Activated CD4-positive, alpha-beta T cell treated with anti-CD3 and anti-CD28 coated beads for 36 hours (primary cell): ENCODE results near the gene DEXI. TPM values are rescaled to one million over a fixed set of nuclear protein-coding genes. Genes with fewer than 3 reads are reported as not detected.

ENCODE experiments used
- ATAC-seq: fragments of 200-7000 bp; cut with Tn5 transposase; one replicate; pipeline ENCODE4 v1.10.0; 2021; ENCODE audit warnings: mild to moderate bottlenecking, moderate library complexity
- CTCF ChIA-PET: fragments of 350-600 bp; sonication (Branson Sonifier 250); formaldehyde crosslinking; loops from one replicate; lab custom pipeline; 2021; ENCODE audit warnings: antibody characterized with exemption; lab: Charles Lee
- POLR2A ChIA-PET: fragments of 350-600 bp; sonication (Branson Sonifier 250); formaldehyde crosslinking; loops from one replicate; lab custom pipeline; 2021; ENCODE audit warnings: antibody characterized with exemption, inconsistent platforms; lab: Charles Lee
- DNase-seq: peaks from one replicate; pipeline ENCODE4 v3.0.0-alpha.2; 2020
- H3K27ac Mint-ChIP-seq: one replicate; pipeline ENCODE4 v1.8.0; 2021; ENCODE audit warnings: mixed read lengths
- H3K27me3 Mint-ChIP-seq: one replicate; pipeline ENCODE4 v1.8.0; 2021; ENCODE audit warnings: mixed read lengths
- H3K36me3 Mint-ChIP-seq: one replicate; pipeline ENCODE4 v1.8.0; 2021; ENCODE audit warnings: low read depth, mixed read lengths
- H3K4me1 Mint-ChIP-seq: one replicate; pipeline ENCODE4 v1.8.0; 2021; ENCODE audit warnings: mixed read lengths
- H3K4me3 Mint-ChIP-seq: one replicate; pipeline ENCODE4 v1.8.0; 2021; ENCODE audit warnings: mild to moderate bottlenecking, moderate library complexity, mixed read lengths
- H3K9me3 Mint-ChIP-seq: one replicate; pipeline ENCODE4 v1.8.0; 2021; ENCODE audit warnings: low read depth, mixed read lengths
- intact Hi-C, 2 experiments: fragments of 100-400 bp; cut with DNase I in 1 of 2; cut with micrococcal nuclease in 1 of 2; formaldehyde crosslinking; loops; one replicate each; pipeline versions ENCODE4 v1.14.2 to v1.15.1; 2022 to 2024; cut with DNase I, micrococcal nuclease
- total RNA-seq, 2 experiments: library from RNA; stranded (reverse); gene quantifications; one replicate each; pipeline ENCODE4 v1.2.3, GENCODE V29; 2021

Gene DEXI
- total RNA-seq, 2 experiments from 2014 or later, result 33.8 to 34.9 TPM

GRCh38 chr16:10981697-10982216, 39.5 kb upstream of the DEXI start:
- H3K4me1 Mint-ChIP-seq, result peaks cover 41% of the 10 kb centered on the region
- intact Hi-C loops, result no loop called here
- peak; percentile 76 for DNase-seq
- H3K4me3 Mint-ChIP-seq, result peak overlapping the region; percentile 38
- peaks cover 40% of the 10 kb centered on the region for H3K36me3 Mint-ChIP-seq
- ChIA-PET CTCF (interaction anchor here (0.6 to 3.2 kb wide), 5 partner anchors 11 to 152 kb away, joined by 3 to 20 read pairs (median 14); no protein-coding TSS in a partner anchor), POLR2A (interaction anchor here (1.7 kb wide), 1 partner anchor 272 kb away, joined by 4 read pairs; no protein-coding TSS in a partner anchor)
- no peaks in the 10 kb centered on the region for H3K27me3 Mint-ChIP-seq
- peak; percentile 79 for ATAC-seq
- no peaks in the 10 kb centered on the region for H3K9me3 Mint-ChIP-seq
- H3K27ac Mint-ChIP-seq, result peak overlapping the region; percentile 3

DNA sequence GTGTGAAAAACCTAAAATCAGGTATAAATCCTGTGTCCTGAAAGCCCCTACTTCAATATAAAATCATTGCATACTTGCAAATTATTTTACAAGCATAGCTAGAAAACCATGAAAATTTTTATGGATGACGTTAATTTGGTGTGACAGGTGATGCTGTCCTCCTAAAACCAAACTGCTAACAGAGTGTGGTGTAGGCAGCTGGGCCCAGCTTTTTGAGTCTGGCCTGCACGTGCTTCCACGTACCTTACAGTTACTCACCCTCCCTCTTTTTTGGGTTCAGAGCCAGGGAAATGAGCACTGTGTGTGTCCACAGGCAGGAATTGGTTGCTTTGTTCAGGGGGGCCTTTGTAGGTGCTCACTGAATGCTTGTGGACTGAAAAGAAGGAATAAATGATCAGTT, 38.5 kb upstream of the DEXI start:
- POLR2A ChIA-PET, result interaction anchor here (0.8 kb wide), 1 partner anchor 71 kb away, joined by 3 read pairs; no protein-coding TSS in a partner anchor
- Mint-ChIP-seq H3K4me1 (peaks cover 34% of the 10 kb centered on the region), H3K4me3 (peak overlapping the region; percentile 6), H3K9me3 (no peaks in the 10 kb centered on the region), H3K27ac (no peak overlapping the region), H3K36me3 (peaks cover 35% of the 10 kb centered on the region), H3K27me3 (no peaks in the 10 kb centered on the region)
- no peak for DNase-seq
- intact Hi-C loops, result no loop called here
- CTCF ChIA-PET, result interaction anchor here (0.7 to 2.2 kb wide), 10 partner anchors 8 to 679 kb away, joined by 3 to 12 read pairs (median 4); partner anchors contain the start of gene SOCS1
- ATAC-seq, result no peak

GRCh38 chr16:10979717-10980601, 37.7 kb upstream of the DEXI start:
- intact Hi-C loops, result no loop called here
- no peaks in the 10 kb centered on the region for H3K9me3 Mint-ChIP-seq
- H3K36me3 Mint-ChIP-seq, result peaks cover 32% of the 10 kb centered on the region
- no peak overlapping the region for H3K4me3 Mint-ChIP-seq
- ATAC-seq (no peak), DNase-seq (no peak)
- H3K27ac Mint-ChIP-seq, result no peak overlapping the region
- POLR2A ChIA-PET, result interaction anchor here (0.8 to 1.0 kb wide), 2 partner anchors 72 to 276 kb away, joined by 3 read pairs; partner anchors contain the start of gene SOCS1
- CTCF ChIA-PET, result interaction anchor here (0.8 to 2.2 kb wide), 11 partner anchors 7 to 680 kb away, joined by 3 to 12 read pairs (median 4); partner anchors contain the start of gene SOCS1
- H3K4me1 Mint-ChIP-seq, result peaks cover 31% of the 10 kb centered on the region
- H3K27me3 Mint-ChIP-seq, result no peaks in the 10 kb centered on the region

GRCh38 chr16:10978871-10979446, 36.7 kb upstream of the DEXI start:
- H3K36me3 Mint-ChIP-seq, result peaks cover 30% of the 10 kb centered on the region
- H3K27me3 Mint-ChIP-seq, result no peaks in the 10 kb centered on the region
- ATAC-seq, result no peak
- intact Hi-C loops, result no loop called here
- H3K27ac Mint-ChIP-seq, result no peak overlapping the region
- no peak overlapping the region for H3K4me3 Mint-ChIP-seq
- POLR2A ChIA-PET, result interaction anchor here (0.6 kb wide), 1 partner anchor 198 kb away, joined by 4 read pairs; no protein-coding TSS in a partner anchor
- peaks cover 24% of the 10 kb centered on the region for H3K4me1 Mint-ChIP-seq
- no peaks in the 10 kb centered on the region for H3K9me3 Mint-ChIP-seq
- CTCF ChIA-PET, result interaction anchor here (1.2 to 2.2 kb wide), 2 partner anchors 8 to 278 kb away, joined by 3 to 12 read pairs; no protein-coding TSS in a partner anchor
- DNase-seq, result no peak

DNA sequence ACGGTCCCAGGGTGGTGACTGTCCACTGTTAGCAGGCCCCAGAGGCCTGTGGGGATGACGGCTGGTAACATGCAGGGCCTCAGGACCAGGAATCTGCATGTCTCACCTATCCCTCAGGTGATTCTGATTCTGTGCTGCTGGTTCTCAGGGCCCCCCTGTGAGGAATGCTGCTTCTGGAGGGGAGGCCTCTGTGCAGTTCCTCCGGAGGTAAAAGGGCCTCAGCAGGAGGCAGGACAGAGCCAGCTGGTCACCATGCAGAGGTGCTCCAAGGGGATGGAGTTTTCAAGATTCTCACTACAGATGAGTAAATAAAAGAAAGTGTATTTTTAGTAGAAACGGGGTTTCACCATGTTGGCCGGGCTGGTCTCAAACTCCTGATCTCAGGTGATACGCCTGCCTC, 35.9 kb upstream of the DEXI start:
- Mint-ChIP-seq H3K36me3 (peaks cover 30% of the 10 kb centered on the region), H3K27ac (no peak overlapping the region), H3K9me3 (no peaks in the 10 kb centered on the region), H3K27me3 (no peaks in the 10 kb centered on the region), H3K4me3 (no peak overlapping the region), H3K4me1 (peaks cover 20% of the 10 kb centered on the region)
- no peak for ATAC-seq
- CTCF ChIA-PET, result no interaction called here
- POLR2A ChIA-PET, result no interaction called here
- intact Hi-C loops, result no loop called here
- no peak for DNase-seq

- no peaks in the 10 kb centered on the region for H3K9me3 Mint-ChIP-seq
- intact Hi-C loops, result no loop called here
- peaks cover 28% of the 10 kb centered on the region for H3K36me3 Mint-ChIP-seq
- H3K4me3 Mint-ChIP-seq, result no peak overlapping the region
- CTCF ChIA-PET, result interaction anchor here (1.0 to 1.4 kb wide), 2 partner anchors 12 to 219 kb away, joined by 3 to 6 read pairs; no protein-coding TSS in a partner anchor
- peaks cover 27% of the 10 kb centered on the region for H3K4me1 Mint-ChIP-seq
- POLR2A ChIA-PET, result no interaction called here
- no peak overlapping the region for H3K27ac Mint-ChIP-seq
- H3K27me3 Mint-ChIP-seq, result no peaks in the 10 kb centered on the region
- ATAC-seq, result no peak
- DNase-seq, result no peak
These were observed 34.4 kb upstream of the DEXI start for GRCh38 chr16:10976634-10977033.

DNA sequence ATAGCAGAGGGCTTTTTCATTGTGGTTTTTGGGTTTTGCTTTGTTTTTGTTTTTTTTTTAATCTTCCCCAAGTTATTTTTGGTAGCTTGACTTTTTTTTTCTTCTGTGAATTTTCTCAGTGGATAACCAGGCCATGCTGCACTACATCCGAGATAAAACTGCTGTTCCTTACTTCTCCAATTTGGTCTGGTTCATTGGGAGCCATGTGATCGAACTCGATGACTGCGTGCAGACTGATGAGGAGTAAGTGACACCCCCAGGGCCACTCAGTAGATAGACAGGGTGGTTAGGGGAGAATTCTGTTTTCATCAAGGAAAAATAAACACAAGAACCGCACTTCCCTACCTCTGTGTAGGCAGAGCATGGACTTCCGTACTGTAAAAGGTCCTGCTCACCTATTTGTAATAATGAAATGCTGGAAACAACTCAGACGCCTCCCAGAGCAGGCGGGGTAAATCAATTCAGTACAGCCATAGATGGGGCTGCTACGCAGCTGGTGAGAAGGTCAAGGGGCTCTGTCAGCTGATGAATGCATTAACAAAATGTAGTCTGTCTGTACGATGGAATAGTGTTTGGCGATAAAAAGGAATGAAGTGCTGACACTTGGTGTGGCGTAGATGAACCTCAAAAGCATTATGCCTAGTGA, 30.7 kb upstream of the DEXI start:
- Mint-ChIP-seq H3K4me3 (no peak overlapping the region), H3K27me3 (no peaks in the 10 kb centered on the region), H3K9me3 (no peaks in the 10 kb centered on the region), H3K27ac (peak overlapping the region; percentile 67), H3K36me3 (peaks cover 32% of the 10 kb centered on the region), H3K4me1 (peaks cover 38% of the 10 kb centered on the region)
- DNase-seq (no peak), ATAC-seq (peak; percentile 48)
- POLR2A ChIA-PET, result no interaction called here
- CTCF ChIA-PET, result interaction anchor here (0.6 to 2.0 kb wide), 9 partner anchors 8 to 650 kb away, joined by 3 to 8 read pairs (median 3); no protein-coding TSS in a partner anchor
- intact Hi-C loops, result no loop called here

DNA sequence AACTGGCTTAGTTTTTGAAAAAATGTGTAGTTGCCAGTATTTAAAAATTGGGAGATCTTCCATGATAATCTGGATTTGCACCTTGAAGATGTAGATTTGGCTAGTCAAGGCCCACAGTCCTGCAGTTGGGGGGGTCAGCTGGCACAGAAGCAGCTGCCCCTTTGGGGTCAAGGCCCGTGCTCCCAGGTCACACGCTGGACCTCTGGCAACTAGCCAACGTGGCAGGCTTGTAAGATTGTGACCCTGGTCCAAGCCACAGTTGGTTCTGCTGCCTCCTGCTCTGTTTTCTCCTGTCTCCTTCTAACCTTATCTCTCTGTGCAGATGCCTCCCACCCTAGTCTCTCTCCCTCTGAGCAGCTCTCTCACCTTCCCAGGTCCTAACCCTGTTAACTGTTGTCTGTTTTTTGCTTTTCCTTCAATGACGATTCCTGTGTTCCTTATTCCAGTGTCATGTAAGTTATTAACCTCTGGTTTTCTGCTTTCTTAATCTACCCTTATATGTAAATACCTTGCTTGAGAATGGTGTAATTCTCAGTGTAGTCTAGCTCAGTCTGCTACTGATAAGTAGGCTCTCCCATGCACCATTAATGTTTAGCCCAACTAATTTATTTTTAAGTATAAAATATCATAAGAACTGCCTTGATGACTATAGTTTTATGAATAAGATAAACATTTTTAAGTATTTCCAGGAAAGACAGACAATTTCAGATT, 30.0 kb upstream of the DEXI start:
- CTCF ChIA-PET, result interaction anchor here (0.6 to 2.0 kb wide), 16 partner anchors 8 to 1096 kb away, joined by 3 to 8 read pairs (median 4); partner anchors contain the start of gene SOCS1
- intact Hi-C loops, result no loop called here

DNA sequence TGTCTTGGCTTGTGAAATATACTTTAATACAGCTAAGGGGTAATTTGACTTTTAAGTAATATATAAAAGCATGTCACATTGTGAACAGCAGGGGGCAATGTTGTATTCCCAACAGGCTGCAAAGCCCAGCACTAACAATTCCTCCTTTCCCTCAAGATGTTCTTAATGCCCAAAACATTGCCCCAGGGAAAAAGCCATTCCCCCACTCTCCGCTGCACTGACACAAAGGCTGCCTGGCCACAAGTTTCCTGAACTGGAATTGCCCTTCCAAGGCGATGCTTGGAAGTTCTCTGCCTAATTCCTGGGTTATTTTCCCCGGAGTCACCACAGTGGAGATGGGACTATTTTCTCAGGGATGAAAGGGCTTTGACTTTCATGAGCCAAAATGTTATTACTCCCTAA, 29.3 kb upstream of the DEXI start:
- peak; percentile 40 for ATAC-seq
- peaks cover 32% of the 10 kb centered on the region for H3K36me3 Mint-ChIP-seq

More for the DNA sequence above, 30.0 kb upstream of the DEXI start:
- peak overlapping the region; percentile 64 for H3K27ac Mint-ChIP-seq
- ATAC-seq (no peak), DNase-seq (no peak)
- no peak overlapping the region for H3K4me3 Mint-ChIP-seq
- H3K4me1 Mint-ChIP-seq, result peaks cover 31% of the 10 kb centered on the region
- POLR2A ChIA-PET, result interaction anchor here (1.4 kb wide), 1 partner anchor 284 kb away, joined by 9 read pairs; the partner anchor contains the start of gene SOCS1
- H3K27me3 Mint-ChIP-seq, result no peaks in the 10 kb centered on the region
- peaks cover 26% of the 10 kb centered on the region for H3K36me3 Mint-ChIP-seq
- H3K9me3 Mint-ChIP-seq, result no peaks in the 10 kb centered on the region

DNA sequence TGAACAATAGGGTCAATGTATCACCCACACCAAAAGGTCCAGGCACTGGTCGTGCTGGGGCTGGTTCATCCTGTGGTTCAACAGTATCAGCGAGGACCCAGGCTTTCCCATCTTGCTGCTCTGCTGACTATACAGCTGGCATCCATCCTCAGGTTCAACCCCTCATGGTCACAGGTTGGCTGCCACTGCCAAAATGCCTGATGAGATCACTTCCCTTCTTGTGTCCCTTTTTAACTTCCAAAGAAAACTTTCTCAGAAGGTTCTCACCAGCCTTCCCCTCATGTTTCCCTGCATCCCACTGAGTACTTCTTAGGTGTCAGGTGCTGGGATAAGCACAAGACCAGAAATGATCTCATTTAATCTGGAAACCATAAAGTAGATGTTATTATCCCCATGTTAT, 27.8 kb upstream of the DEXI start:
- Mint-ChIP-seq H3K27me3 (no peaks in the 10 kb centered on the region), H3K9me3 (peaks cover 8% of the 10 kb centered on the region), H3K36me3 (peaks cover 45% of the 10 kb centered on the region), H3K27ac (no peak overlapping the region), H3K4me3 (no peak overlapping the region), H3K4me1 (peaks cover 50% of the 10 kb centered on the region)
- intact Hi-C loops, result no loop called here
- ATAC-seq (no peak), DNase-seq (no peak)
- ChIA-PET CTCF (interaction anchor here (1.1 to 11.6 kb wide), 6 partner anchors 10 to 386 kb away, joined by 3 to 121 read pairs (median 6); no protein-coding TSS in a partner anchor), POLR2A (no interaction called here)

More for the DNA sequence above, 29.3 kb upstream of the DEXI start:
- H3K9me3 Mint-ChIP-seq, result no peaks in the 10 kb centered on the region
- DNase-seq, result peak; percentile 47
- no peak overlapping the region for H3K4me3 Mint-ChIP-seq
- intact Hi-C loops, result loop anchor here (1.0 kb wide), 2 partner anchors 284 to 286 kb away; no protein-coding TSS in a partner anchor
- POLR2A ChIA-PET, result interaction anchor here (0.6 to 1.4 kb wide), 3 partner anchors 248 to 284 kb away, joined by 3 to 9 read pairs (median 3); partner anchors contain the start of gene SOCS1
- no peaks in the 10 kb centered on the region for H3K27me3 Mint-ChIP-seq
- peaks cover 35% of the 10 kb centered on the region for H3K4me1 Mint-ChIP-seq
- H3K27ac Mint-ChIP-seq, result peak overlapping the region; percentile 21
- CTCF ChIA-PET, result interaction anchor here (0.6 to 1.9 kb wide), 36 partner anchors 9 to 1096 kb away, joined by 3 to 14 read pairs (median 3); partner anchors contain the start of gene SOCS1
